HUES48 (cell line): Measurements from ENCODE around the gene CLN5.
A peak's percentile ranks its signal among the peaks of the same experiment; 100 is the strongest.

Source experiments
- H3K27ac ChIP-seq: one replicate; pipeline ENCODE4 v1.7.0; 2013; ENCODE audit warnings: low read depth, low read length, inconsistent platforms
- H3K27me3 ChIP-seq: 2 replicates; pipeline ENCODE4 v1.6.1; 2013; ENCODE audit warnings: mild to moderate bottlenecking, low read length; ENCODE audit not compliant: control insufficient read depth, insufficient read depth
- H3K36me3 ChIP-seq: 2 replicates; pipeline ENCODE4 v1.6.1; 2013; ENCODE audit warnings: low read length; ENCODE audit not compliant: control insufficient read depth, insufficient read depth
- H3K4me1 ChIP-seq: 2 replicates; pipeline ENCODE4 v1.6.1; 2013; ENCODE audit warnings: mild to moderate bottlenecking, low read length; ENCODE audit not compliant: control insufficient read depth, insufficient read depth
- H3K4me3 ChIP-seq: 2 replicates; pipeline ENCODE4 v1.5.1; 2013; ENCODE audit warnings: mild to moderate bottlenecking, low read depth, low read length
- H3K9ac ChIP-seq: 2 replicates; pipeline ENCODE4 v1.6.1; 2013; ENCODE audit warnings: mild to moderate bottlenecking, low read depth, low read length, moderate library complexity
- H3K9me3 ChIP-seq: 2 replicates; pipeline ENCODE4 v1.6.1; 2013; ENCODE audit warnings: low read length; ENCODE audit not compliant: control insufficient read depth, insufficient read depth

Gene CLN5

DNA sequence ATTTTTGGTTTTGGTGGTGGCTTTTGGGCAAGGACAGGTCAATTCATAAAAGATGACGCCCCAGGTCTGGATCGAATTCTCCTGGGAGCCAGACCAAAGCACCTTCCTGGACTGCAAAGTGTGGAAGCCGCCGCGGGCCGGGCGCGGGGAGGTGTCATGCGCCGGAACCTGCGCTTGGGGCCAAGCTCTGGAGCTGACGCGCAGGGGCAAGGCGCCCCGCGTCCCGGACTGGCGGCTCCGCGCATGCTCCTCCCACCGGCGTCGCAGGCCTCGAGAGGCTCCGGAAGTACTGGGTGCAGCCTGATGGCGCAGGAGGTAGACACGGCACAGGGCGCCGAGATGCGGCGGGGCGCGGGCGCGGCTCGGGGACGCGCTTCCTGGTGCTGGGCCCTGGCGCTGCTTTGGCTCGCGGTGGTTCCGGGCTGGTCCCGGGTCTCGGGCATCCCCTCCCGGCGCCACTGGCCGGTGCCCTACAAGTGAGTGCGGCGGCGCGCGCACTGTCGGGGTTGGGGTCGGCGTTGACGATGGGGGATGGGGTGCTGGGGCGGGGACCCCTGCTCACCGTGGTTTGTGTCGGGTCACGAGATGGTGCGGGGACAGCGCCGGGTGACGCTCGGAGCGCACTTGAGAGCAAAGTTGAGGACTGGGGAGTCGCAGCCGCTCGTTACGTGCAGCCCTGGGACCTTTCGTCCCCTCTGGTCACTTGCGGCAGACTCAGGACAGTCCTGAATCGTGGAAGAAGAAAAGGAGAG lies at the start of gene CLN5:
Gene CLN5 (plus strand): TSS at position 286 of the 752 bp plus-strand sequence. CDS start 18 bp downstream, at position 304.
- Histone ChIP-seq H3K4me3 (peak within 1 kb of the TSS; percentile 91), H3K9me3 (no peaks in the 10 kb centered on the region), H3K4me1 (peaks cover 5% of the 10 kb centered on the region; the same call in 1 of the 2 replicates), H3K9ac (peak within 1 kb of the TSS; percentile 81), H3K27me3 (no peaks in the 10 kb centered on the region), H3K36me3 (peaks cover 14% of the 10 kb centered on the region), H3K27ac (peak within 1 kb of the TSS; percentile 72)

DNA sequence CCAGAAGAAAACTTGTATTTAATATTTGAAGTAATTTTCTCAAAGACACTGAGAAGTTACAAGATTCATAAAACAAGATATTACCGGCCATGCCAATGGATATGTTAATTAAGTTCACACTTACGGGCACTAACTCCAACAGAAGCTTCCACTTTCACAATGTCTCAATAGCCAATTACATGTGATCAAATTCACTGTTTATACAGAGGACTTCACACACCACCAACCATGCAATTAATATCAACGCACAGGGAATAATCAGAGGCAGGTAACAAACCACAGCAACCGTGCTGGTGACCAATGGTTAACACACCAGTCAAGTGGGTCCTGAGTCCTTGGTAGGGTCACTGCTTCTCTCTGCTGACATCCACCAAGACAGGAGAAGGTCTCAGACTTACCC lies 49.5 kb upstream of the CLN5 start:
- no peaks in the 10 kb centered on the region for H3K27me3 ChIP-seq
- H3K4me1 ChIP-seq = no peaks in the 10 kb centered on the region
- H3K27ac ChIP-seq = no peak overlapping the region
- H3K36me3 ChIP-seq = no peaks in the 10 kb centered on the region
- H3K4me3 ChIP-seq = no peak overlapping the region
- no peaks in the 10 kb centered on the region for H3K9me3 ChIP-seq
- no peak overlapping the region for H3K9ac ChIP-seq

DNA sequence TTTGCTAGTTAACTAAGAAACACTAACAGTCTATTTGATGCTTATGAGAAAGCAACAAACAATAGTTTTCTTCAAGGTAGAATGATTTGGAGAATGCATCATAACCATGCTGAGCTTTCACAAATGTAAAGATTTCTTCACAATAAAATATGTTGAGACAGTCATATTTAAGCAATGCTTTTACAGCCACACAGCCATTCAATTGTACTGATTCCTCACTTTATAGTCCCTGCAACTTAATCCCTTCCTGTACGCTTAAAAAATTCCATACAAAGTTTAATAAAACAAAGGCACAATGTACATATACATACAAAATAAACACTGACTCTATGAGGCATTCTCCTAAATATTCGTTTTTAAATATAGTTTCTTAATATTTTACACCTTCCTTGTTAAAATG lies 48.2 kb upstream of the CLN5 start:
- H3K4me3 ChIP-seq = no peak overlapping the region
- no peaks in the 10 kb centered on the region for H3K36me3 ChIP-seq
- H3K9me3 ChIP-seq = no peaks in the 10 kb centered on the region
- no peaks in the 10 kb centered on the region for H3K4me1 ChIP-seq
- no peaks in the 10 kb centered on the region for H3K27me3 ChIP-seq
- H3K27ac ChIP-seq = no peak overlapping the region
- H3K9ac ChIP-seq = no peak overlapping the region

DNA sequence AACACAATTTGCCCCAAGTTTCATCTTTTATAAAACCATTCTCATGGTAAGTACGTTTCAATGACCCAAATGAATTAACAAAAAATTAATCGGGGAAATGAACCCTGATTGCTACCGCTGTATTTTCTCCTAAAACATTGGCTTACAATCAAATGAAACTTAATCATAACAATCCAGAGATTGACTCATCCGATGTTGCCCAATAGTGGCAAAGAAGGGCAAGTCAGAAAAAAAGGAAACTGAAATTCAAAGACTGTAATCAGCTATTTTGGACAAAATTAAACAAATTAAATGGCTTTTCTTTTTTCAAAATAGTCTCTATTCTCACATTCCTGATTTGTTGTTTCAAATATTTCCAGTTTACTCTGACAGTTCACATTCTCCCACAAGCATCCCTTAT lies 47.4 kb upstream of the CLN5 start:
- H3K9me3 ChIP-seq = no peaks in the 10 kb centered on the region
- no peaks in the 10 kb centered on the region for H3K36me3 ChIP-seq
- no peak overlapping the region for H3K9ac ChIP-seq
- no peak overlapping the region for H3K4me3 ChIP-seq
- H3K4me1 ChIP-seq = no peaks in the 10 kb centered on the region
- no peak overlapping the region for H3K27ac ChIP-seq
- H3K27me3 ChIP-seq = no peaks in the 10 kb centered on the region

DNA sequence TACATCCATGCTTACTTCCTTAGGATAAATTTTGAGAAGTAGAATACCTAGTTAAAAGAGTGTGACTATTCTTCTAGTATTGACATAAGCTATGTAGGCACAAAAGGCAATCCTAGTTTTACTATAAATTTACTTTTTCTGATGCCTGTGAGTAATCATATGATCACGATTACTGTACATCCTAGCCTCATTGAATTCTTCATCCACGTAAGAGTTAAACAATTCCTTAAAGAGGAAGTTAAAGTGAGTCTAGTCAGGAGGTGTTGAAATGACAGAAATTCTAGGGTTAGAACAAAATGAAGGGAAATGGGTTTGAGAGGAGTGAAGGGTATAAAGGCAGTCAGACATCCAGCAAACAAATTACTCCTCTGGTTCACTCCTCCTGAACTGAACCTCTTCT lies 43.7 kb upstream of the CLN5 start, which contains the start of gene ACOD1:
Gene ACOD1 (plus strand): TSS at position 363 of the 400 bp plus-strand sequence. CDS start 48 bp downstream, outside the sequence.
- H3K27ac ChIP-seq = no peak within 1 kb of the TSS

DNA sequence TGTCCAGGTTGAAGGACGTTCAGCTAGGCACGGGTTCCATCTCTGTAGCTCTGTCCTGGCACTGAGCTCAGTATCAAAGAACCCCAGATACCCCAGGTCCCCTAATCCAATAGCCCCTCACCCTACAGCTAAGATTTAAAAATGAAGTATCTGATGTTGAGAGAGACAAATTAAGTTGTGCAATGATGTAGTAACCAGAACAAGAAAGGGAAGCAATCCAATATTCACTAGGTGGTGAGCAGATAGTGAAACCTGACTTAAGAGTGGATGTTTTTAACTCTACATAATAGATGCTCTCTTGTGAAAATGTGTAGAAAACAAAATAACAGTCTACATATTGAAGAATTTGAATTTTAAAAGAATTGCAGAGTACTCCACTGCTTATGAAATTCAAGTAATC lies 41.8 kb upstream of the CLN5 start:
- no peak overlapping the region for H3K9ac ChIP-seq
- no peaks in the 10 kb centered on the region for H3K36me3 ChIP-seq
- no peak overlapping the region for H3K27ac ChIP-seq
- no peaks in the 10 kb centered on the region for H3K4me1 ChIP-seq
- no peaks in the 10 kb centered on the region for H3K9me3 ChIP-seq
- no peaks in the 10 kb centered on the region for H3K27me3 ChIP-seq
- H3K4me3 ChIP-seq = no peak overlapping the region

More for the DNA sequence above, 43.7 kb upstream of the CLN5 start, which contains the start of gene ACOD1:
- H3K4me1 ChIP-seq = no peaks in the 10 kb centered on the region
- H3K9me3 ChIP-seq = no peaks in the 10 kb centered on the region
- no peaks in the 10 kb centered on the region for H3K27me3 ChIP-seq
- no peak within 1 kb of the TSS for H3K4me3 ChIP-seq
- no peaks in the 10 kb centered on the region for H3K36me3 ChIP-seq
- no peak within 1 kb of the TSS for H3K9ac ChIP-seq

DNA sequence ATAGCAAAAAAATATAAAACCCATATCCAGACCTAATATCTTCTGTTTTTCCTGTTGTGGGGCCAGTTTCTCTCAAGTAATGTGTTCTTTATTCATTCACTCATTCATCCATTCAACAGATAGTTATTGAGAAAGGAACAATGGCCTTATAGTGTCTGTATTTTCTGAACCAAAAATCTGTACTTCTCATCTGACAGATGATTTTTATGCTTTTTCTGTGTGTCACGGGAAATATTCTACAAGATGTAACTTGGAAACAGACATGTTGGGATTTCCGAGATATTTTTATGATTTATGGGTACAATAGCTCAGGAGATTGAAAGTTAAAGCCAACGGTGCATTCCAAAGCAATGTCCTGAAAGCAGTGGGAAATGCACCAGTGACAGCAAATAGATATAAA lies 37.9 kb upstream of the CLN5 start:
- H3K9ac ChIP-seq = no peak overlapping the region
- H3K27ac ChIP-seq = no peak overlapping the region
- H3K4me1 ChIP-seq = no peaks in the 10 kb centered on the region
- peaks cover 8% of the 10 kb centered on the region for H3K9me3 ChIP-seq
- H3K36me3 ChIP-seq = no peaks in the 10 kb centered on the region
- H3K4me3 ChIP-seq = no peak overlapping the region
- no peaks in the 10 kb centered on the region for H3K27me3 ChIP-seq

DNA sequence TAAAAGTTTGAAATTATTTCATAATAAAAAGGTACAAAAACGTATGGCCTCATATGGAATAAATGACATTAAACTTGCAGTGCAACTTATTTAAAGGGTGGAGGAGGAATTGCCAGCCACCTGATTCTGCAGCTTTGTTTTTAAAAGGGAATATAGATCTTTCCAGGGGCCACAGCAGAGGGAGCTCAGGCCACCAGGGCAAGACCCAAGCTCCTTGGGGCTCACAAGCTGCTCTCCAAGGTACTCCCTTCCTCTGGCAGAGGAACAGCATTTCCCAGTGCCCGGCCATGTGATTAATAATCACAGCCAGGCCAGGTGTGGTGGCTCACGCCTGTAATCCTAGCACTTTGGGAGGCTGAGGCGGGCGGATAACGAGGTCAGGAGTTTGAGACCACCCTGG lies 37.3 kb upstream of the CLN5 start:
- Histone ChIP-seq H3K9ac (no peak overlapping the region), H3K4me1 (no peaks in the 10 kb centered on the region), H3K27me3 (no peaks in the 10 kb centered on the region), H3K4me3 (no peak overlapping the region), H3K27ac (no peak overlapping the region), H3K9me3 (peaks cover 10% of the 10 kb centered on the region), H3K36me3 (no peaks in the 10 kb centered on the region)

DNA sequence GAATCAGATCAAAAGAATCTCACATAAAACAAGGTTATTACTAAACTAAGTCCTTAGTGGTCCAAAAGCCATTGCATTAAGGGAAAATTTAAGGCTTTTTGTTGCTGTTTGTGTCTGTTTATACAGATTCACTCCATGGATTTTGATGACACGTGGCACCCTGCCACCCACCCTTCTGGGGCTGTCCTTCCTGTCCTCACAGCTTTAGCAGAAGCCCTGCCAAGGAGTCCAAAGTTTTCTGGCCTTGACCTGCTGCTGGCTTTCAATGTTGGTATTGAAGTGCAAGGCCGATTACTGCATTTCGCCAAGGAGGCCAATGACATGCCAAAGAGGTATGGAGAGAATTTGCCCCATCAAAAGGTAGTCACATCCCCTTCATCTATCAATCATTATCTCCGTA lies 36.7 kb upstream of the CLN5 start:
- H3K9me3 ChIP-seq = peaks cover 15% of the 10 kb centered on the region
- H3K27ac ChIP-seq = no peak overlapping the region
- no peaks in the 10 kb centered on the region for H3K27me3 ChIP-seq
- no peak overlapping the region for H3K4me3 ChIP-seq
- H3K36me3 ChIP-seq = no peaks in the 10 kb centered on the region
- no peak overlapping the region for H3K9ac ChIP-seq
- no peaks in the 10 kb centered on the region for H3K4me1 ChIP-seq

DNA sequence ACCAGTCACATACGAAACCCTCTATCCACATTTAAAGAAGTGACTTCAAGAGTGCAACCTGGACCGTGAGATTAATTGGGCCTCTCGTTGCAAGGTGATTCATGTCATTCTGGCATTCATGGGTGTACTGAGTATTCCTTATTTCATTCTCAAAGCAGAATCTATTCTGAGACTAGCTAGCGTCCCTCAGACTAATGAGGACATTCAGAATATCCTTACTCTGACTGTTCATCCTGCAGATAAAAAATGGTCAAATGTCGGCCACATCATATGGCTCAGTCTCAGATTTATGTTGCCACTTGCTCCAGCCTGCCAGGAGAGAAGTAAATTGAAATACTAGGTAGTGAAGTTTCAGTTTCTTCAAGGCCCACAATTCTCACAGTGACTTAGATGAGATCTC lies 36.2 kb upstream of the CLN5 start:
- Histone ChIP-seq H3K9me3 (peaks cover 18% of the 10 kb centered on the region), H3K4me1 (no peaks in the 10 kb centered on the region), H3K9ac (no peak overlapping the region), H3K4me3 (no peak overlapping the region), H3K27ac (no peak overlapping the region), H3K36me3 (no peaks in the 10 kb centered on the region), H3K27me3 (no peaks in the 10 kb centered on the region)

DNA sequence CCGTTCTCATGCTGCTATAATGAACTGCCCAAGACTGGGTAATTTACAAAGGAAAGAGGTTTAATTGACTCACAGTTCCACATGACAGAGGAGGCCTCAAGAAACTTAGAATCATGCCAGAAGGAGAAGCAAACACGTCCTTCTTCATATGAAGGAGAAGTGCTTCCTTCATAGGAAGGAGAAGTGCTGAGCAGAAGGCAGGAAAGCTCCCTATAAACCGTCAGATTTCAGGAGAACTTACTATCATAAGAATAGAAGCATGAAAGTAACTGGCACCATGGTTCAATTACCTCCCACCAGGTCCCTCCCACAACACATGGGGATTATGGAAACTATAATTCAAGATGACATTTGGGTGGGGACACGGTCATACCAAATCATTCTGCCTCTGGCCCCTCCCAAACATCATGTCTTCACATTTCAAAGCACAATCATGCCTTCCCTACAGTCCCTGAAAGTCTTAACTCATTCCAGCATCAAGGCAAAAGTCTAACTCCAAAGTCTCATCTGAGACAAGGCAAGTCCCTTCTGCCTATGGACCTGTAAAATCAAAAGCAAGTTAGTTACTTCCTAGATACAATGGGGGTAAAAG lies 32.9 kb upstream of the CLN5 start:
- Histone ChIP-seq H3K4me3 (no peak overlapping the region), H3K36me3 (no peaks in the 10 kb centered on the region), H3K9ac (no peak overlapping the region), H3K4me1 (no peaks in the 10 kb centered on the region), H3K27ac (no peak overlapping the region), H3K9me3 (peaks cover 29% of the 10 kb centered on the region), H3K27me3 (no peaks in the 10 kb centered on the region)
